Activated CD4-positive, alpha-beta memory T cell treated with anti-CD3 and anti-CD28 coated beads, Interleukin-2, amount 10 ng/mL, durations not matched to agents 7 days and 5 days (primary cell): ENCODE data around the gene CLDN5. TPM values are rescaled to one million over a fixed set of nuclear protein-coding genes. Genes with fewer than 3 reads are reported as not detected.
"Not testable (repeated sequence)": the region's sequence is repeated elsewhere in the genome, so short reads cannot be mapped to it uniquely, and the experiment has no call there.

Experiments
- CTCF ChIA-PET: fragments of 350-600 bp; sonication (Branson Sonifier 250); formaldehyde crosslinking; loops from one replicate; lab custom pipeline; 2021; ENCODE audit warnings: antibody characterized with exemption, inconsistent platforms; lab: Charles Lee
- POLR2A ChIA-PET: fragments of 350-600 bp; sonication (Branson Sonifier 250); formaldehyde crosslinking; loops from one replicate; lab custom pipeline; 2021; ENCODE audit warnings: antibody characterized with exemption; lab: Charles Lee
- DNase-seq: peaks from one replicate; pipeline ENCODE4 v3.0.0-alpha.2; 2020
- H3K27ac Mint-ChIP-seq: one replicate; pipeline ENCODE4 v1.8.0; 2021; ENCODE audit warnings: mild to moderate bottlenecking, mixed read lengths
- H3K27me3 Mint-ChIP-seq: one replicate; pipeline ENCODE4 v1.8.0; 2021; ENCODE audit warnings: mixed read lengths
- H3K36me3 Mint-ChIP-seq: one replicate; pipeline ENCODE4 v1.8.0; 2021; ENCODE audit warnings: low read depth, mixed read lengths
- H3K4me1 Mint-ChIP-seq: one replicate; pipeline ENCODE4 v1.8.0; 2021; ENCODE audit warnings: mixed read lengths
- H3K4me3 Mint-ChIP-seq: one replicate; pipeline ENCODE4 v1.8.0; 2021; ENCODE audit warnings: mild to moderate bottlenecking, mixed read lengths
- H3K9me3 Mint-ChIP-seq: one replicate; pipeline ENCODE4 v1.8.0; 2021; ENCODE audit warnings: mixed read lengths
- total RNA-seq, 2 experiments: library from RNA; stranded (reverse); gene quantifications; one replicate each; pipeline ENCODE4 v1.2.3, GENCODE V29; 2021

The CLDN5 gene
- total RNA-seq, 2 experiments from 2014 or later = 0.38 TPM; not detected in 1

- H3K4me3 Mint-ChIP-seq = no peak overlapping the region
- CTCF ChIA-PET = interaction anchor here (1.4 kb wide), 1 partner anchor 89 kb away, joined by 4 read pairs; no protein-coding TSS in a partner anchor
- H3K27ac Mint-ChIP-seq = no peak overlapping the region
- peaks cover 19% of the 10 kb centered on the region for H3K27me3 Mint-ChIP-seq
- H3K36me3 Mint-ChIP-seq = no peaks in the 10 kb centered on the region
- no peak for DNase-seq
- H3K4me1 Mint-ChIP-seq = no peaks in the 10 kb centered on the region
- POLR2A ChIA-PET = no interaction called here
- H3K9me3 Mint-ChIP-seq = no peaks in the 10 kb centered on the region
Observed at GRCh38 chr22:19540394-19540793, 16.2 kb upstream of the CLDN5 start.

GRCh38 chr22:19537941-19538488 lies 13.8 kb upstream of the CLDN5 start:
- CTCF ChIA-PET = no interaction called here
- H3K9me3 Mint-ChIP-seq = no peaks in the 10 kb centered on the region
- POLR2A ChIA-PET = no interaction called here

DNA sequence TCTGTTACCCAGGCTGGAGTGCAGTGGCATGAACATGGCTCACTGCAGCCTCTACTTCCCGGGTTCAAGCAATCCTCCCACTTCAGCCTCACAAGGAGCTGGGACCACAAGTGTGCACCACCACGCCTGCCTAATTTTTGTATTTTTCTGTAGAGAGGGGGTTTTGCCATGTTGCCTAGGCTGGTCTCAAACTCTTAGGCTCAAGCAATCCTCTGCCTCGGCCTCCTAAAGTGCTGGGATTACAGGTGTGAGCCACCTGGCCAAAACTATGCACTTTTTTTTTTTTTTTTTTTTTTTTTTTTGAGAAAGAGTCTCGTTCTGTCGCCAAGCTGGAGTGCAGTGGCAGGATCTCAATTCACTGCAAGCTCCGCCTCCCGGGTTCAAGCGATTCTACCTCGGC lies 12.4 kb upstream of the CLDN5 start:
- no peak for DNase-seq
- no peaks in the 10 kb centered on the region for H3K9me3 Mint-ChIP-seq
- H3K27me3 Mint-ChIP-seq = peaks cover 26% of the 10 kb centered on the region
- POLR2A ChIA-PET = no interaction called here
- CTCF ChIA-PET = interaction anchor here (0.6 kb wide), 1 partner anchor 33 kb away, joined by 3 read pairs; no protein-coding TSS in a partner anchor
- H3K27ac Mint-ChIP-seq = no peak overlapping the region
- H3K4me1 Mint-ChIP-seq = no peaks in the 10 kb centered on the region
- no peak overlapping the region for H3K4me3 Mint-ChIP-seq
- H3K36me3 Mint-ChIP-seq = no peaks in the 10 kb centered on the region

More at GRCh38 chr22:19537941-19538488, 13.8 kb upstream of the CLDN5 start:
- H3K27me3 Mint-ChIP-seq = peaks cover 24% of the 10 kb centered on the region
- H3K27ac Mint-ChIP-seq = no peak overlapping the region
- no peak overlapping the region for H3K4me3 Mint-ChIP-seq
- no peaks in the 10 kb centered on the region for H3K4me1 Mint-ChIP-seq
- DNase-seq = no peak
- no peaks in the 10 kb centered on the region for H3K36me3 Mint-ChIP-seq

DNA sequence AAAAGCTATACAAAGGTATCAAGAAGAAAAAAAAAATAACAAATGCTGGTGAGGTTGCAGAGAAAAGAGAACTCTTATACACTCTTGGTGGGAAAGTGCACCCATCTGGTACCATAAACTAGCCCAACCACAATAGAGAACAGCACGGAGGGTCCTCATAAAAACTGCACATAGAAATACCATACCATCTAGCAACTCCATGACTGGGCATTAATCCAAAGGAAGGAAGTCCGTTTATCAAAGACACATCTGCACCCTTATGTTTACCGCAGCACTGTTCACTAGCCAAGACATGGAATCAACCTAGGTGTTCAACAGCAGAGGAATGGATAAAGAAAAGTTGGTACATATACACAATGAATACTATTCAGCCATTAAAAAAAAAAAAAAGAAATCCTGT lies 10.8 kb upstream of the CLDN5 start:
- no peaks in the 10 kb centered on the region for H3K4me1 Mint-ChIP-seq
- POLR2A ChIA-PET = no interaction called here
- no peak overlapping the region for H3K4me3 Mint-ChIP-seq
- DNase-seq = no peak
- H3K9me3 Mint-ChIP-seq = no peaks in the 10 kb centered on the region
- H3K36me3 Mint-ChIP-seq = no peaks in the 10 kb centered on the region
- no peak overlapping the region for H3K27ac Mint-ChIP-seq
- H3K27me3 Mint-ChIP-seq = peaks cover 24% of the 10 kb centered on the region
- CTCF ChIA-PET = no interaction called here

DNA sequence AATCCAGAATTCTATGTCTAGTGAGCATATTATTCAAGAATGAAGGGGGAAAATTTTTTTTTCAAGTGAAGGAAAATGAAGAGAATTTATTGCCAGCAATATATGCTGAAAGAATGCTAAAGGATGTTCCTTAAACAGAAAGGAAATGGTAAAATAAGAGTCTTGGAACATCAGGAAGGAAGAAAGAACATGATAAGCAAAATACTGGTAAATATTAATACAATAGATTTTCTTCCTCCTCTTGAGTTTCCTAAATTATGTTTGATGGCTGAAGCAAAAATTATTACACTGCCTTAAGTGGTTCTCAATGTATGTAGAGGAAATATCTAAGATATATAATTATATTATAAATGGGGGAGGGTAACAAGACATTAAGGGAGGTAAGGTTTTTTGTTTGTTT lies 9.6 kb upstream of the CLDN5 start:
- Mint-ChIP-seq H3K4me3 (no peak overlapping the region), H3K9me3 (no peaks in the 10 kb centered on the region), H3K36me3 (no peaks in the 10 kb centered on the region), H3K27me3 (peaks cover 20% of the 10 kb centered on the region), H3K27ac (no peak overlapping the region), H3K4me1 (no peaks in the 10 kb centered on the region)
- POLR2A ChIA-PET = no interaction called here
- CTCF ChIA-PET = no interaction called here
- DNase-seq = no peak

GRCh38 chr22:19533049-19533626 lies 8.9 kb upstream of the CLDN5 start:
- Mint-ChIP-seq H3K27ac (no peak overlapping the region), H3K36me3 (no peaks in the 10 kb centered on the region), H3K4me1 (no peaks in the 10 kb centered on the region), H3K4me3 (no peak overlapping the region), H3K9me3 (no peaks in the 10 kb centered on the region), H3K27me3 (peaks cover 17% of the 10 kb centered on the region)
- CTCF ChIA-PET = no interaction called here
- DNase-seq = no peak
- POLR2A ChIA-PET = no interaction called here

DNA sequence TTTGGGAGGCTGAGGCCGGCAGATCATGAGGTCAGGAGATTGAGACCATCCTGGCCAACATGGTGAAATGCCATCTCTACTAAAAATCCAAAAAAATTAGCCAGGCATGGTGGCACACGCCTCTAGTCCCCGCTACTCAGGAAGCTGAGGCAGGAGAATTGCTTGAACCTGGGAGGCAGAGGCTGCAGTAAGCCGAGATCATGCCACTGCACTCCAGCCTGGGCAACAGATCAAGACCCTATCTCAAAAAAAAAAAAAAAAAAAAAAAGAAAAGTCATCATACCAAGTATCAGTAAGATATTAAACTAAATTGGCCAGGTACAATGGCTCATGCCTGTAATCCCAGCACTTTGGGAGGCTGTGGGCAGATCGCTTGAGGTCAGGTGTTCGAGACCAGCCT lies 7.1 kb upstream of the CLDN5 start:
- H3K4me3 Mint-ChIP-seq = not testable (repeated sequence)

DNA sequence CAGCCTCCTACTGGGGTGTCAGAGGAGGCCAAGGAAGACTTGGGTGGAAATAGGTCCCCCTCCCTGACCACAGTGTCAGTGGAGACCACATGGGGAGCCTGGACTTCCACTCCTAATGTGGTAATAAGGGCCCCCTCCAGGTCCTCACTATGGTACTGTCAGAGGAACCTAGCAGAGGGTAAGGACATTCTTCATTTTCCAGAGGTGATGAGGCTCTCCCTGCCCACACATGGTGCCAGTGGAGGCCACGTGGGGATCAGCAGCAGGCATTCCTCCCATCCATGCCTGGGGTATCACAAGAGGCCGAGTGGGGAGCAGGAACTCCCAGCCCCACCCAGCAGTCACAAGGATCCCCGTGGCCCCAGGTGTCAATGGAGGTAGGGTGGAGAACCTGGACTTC lies 6.5 kb upstream of the CLDN5 start:
- ChIA-PET CTCF (no interaction called here), POLR2A (no interaction called here)

More for the DNA sequence above, 7.1 kb upstream of the CLDN5 start:
- H3K9me3 Mint-ChIP-seq, CTCF ChIA-PET, H3K4me1 Mint-ChIP-seq, POLR2A ChIA-PET, DNase-seq, H3K27ac Mint-ChIP-seq, H3K36me3 Mint-ChIP-seq: not testable (repeated sequence)
- H3K27me3 Mint-ChIP-seq = peaks cover 19% of the 10 kb centered on the region

DNA sequence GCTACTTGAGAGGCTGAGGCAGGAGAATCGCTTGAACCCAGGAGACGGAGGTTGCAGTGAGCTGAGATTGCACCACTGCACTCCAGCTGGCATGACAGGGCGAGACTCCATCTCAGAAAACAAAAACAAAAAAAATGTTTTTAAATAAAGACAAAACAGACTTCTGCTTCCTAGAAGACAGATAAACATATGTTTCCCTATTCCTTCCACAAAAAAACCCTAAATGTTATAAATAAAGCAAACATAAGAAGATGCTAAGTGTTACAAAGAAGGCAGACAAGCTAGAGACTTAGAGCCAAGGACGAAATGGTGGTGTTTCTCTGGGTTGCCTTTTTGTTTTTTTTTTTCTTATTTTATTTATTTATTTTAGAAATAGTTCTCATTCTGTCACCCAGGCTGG lies 5.6 kb upstream of the CLDN5 start:
- Mint-ChIP-seq H3K27me3 (peaks cover 27% of the 10 kb centered on the region), H3K4me3 (no peak overlapping the region)
- CTCF ChIA-PET = no interaction called here

More for the DNA sequence above, 6.5 kb upstream of the CLDN5 start:
- H3K27me3 Mint-ChIP-seq = peaks cover 24% of the 10 kb centered on the region
- no peaks in the 10 kb centered on the region for H3K9me3 Mint-ChIP-seq
- DNase-seq = no peak
- H3K4me3 Mint-ChIP-seq = no peak overlapping the region
- H3K36me3 Mint-ChIP-seq = no peaks in the 10 kb centered on the region
- H3K27ac Mint-ChIP-seq = no peak overlapping the region
- no peaks in the 10 kb centered on the region for H3K4me1 Mint-ChIP-seq

DNA sequence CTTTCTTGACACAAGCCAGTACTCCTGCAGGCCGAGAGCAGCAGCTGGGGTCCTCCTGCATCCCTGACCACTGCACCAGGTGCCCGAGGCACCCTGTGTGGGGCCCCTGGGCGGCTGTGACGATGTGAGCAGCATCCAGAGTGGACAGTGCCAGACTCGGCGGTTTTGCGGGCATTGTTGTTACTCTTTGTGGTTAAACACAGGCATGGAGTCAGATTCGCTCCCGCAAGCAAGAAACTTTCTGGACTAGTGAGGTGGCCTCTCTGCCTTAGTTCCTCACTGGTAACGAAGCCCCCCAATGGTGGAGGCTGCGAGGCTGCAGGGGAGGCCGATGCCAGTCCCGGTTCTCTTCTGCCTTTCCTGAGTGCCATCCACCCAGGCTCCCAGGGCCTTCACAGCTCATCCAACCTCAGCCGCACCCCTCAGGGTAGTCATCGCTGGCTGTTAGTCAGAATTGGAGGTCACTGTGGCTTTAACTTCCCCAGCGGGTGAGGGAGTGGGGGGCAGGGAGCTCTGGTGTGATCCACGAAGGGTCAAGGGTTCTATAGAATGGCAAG lies 3.7 kb upstream of the CLDN5 start:
- no peaks in the 10 kb centered on the region for H3K9me3 Mint-ChIP-seq
- H3K27ac Mint-ChIP-seq = no peak overlapping the region
- ChIA-PET POLR2A (no interaction called here), CTCF (no interaction called here)
- peaks cover 13% of the 10 kb centered on the region for H3K4me1 Mint-ChIP-seq
- H3K27me3 Mint-ChIP-seq = peaks cover 33% of the 10 kb centered on the region
- no peak for DNase-seq
- no peak overlapping the region for H3K4me3 Mint-ChIP-seq
- no peaks in the 10 kb centered on the region for H3K36me3 Mint-ChIP-seq

More for the DNA sequence above, 5.6 kb upstream of the CLDN5 start:
- H3K36me3 Mint-ChIP-seq = no peaks in the 10 kb centered on the region
- H3K27ac Mint-ChIP-seq = no peak overlapping the region
- H3K9me3 Mint-ChIP-seq = no peaks in the 10 kb centered on the region
- POLR2A ChIA-PET = no interaction called here
- H3K4me1 Mint-ChIP-seq = peaks cover 3% of the 10 kb centered on the region
- no peak for DNase-seq

GRCh38 chr22:19527321-19527721 lies 3.1 kb upstream of the CLDN5 start:
- Mint-ChIP-seq H3K27ac (no peak overlapping the region), H3K36me3 (no peaks in the 10 kb centered on the region), H3K27me3 (peaks cover 34% of the 10 kb centered on the region), H3K4me3 (no peak overlapping the region), H3K9me3 (no peaks in the 10 kb centered on the region), H3K4me1 (peaks cover 16% of the 10 kb centered on the region)
- ChIA-PET POLR2A (no interaction called here), CTCF (no interaction called here)
- DNase-seq = no peak

- H3K27me3 Mint-ChIP-seq = peaks cover 34% of the 10 kb centered on the region
- H3K4me1 Mint-ChIP-seq = peaks cover 16% of the 10 kb centered on the region
- no peak for DNase-seq
- no peak overlapping the region for H3K27ac Mint-ChIP-seq
- peaks cover 3% of the 10 kb centered on the region for H3K36me3 Mint-ChIP-seq
- H3K4me3 Mint-ChIP-seq = no peak overlapping the region
- ChIA-PET POLR2A (no interaction called here), CTCF (no interaction called here)
- H3K9me3 Mint-ChIP-seq = no peaks in the 10 kb centered on the region
Observed at GRCh38 chr22:19526702-19527111, 2.5 kb upstream of the CLDN5 start.

- no peak overlapping the region for H3K4me3 Mint-ChIP-seq
- H3K27me3 Mint-ChIP-seq = peaks cover 34% of the 10 kb centered on the region
- POLR2A ChIA-PET = no interaction called here
- H3K36me3 Mint-ChIP-seq = peaks cover 4% of the 10 kb centered on the region
- CTCF ChIA-PET = no interaction called here
- no peak overlapping the region for H3K27ac Mint-ChIP-seq
- no peak for DNase-seq
- peaks cover 16% of the 10 kb centered on the region for H3K4me1 Mint-ChIP-seq
- no peaks in the 10 kb centered on the region for H3K9me3 Mint-ChIP-seq
Observed at GRCh38 chr22:19526076-19526701, 2.0 kb upstream of the CLDN5 start.
